Fibroblast of pulmonary artery (primary cell): Measurements from ENCODE around the gene TLX2.

Experiments
- DNase-seq: peaks from one replicate; pipeline ENCODE4 v3.0.0-alpha.2; 2010; ENCODE audit warnings: low read depth
- H3K4me3 ChIP-seq: replicated peaks from 2 replicates; pipeline ENCODE4 v1.5.1; 2011; ENCODE audit warnings: low read depth, mild to moderate bottlenecking, control low read depth, low read length, moderate library complexity
- TF ChIP-seq, protein P1 (sequence below): IDR thresholded peaks from 2 replicates; pipeline ENCODE4 v1.5.1; 2011; ENCODE audit warnings: mild to moderate bottlenecking, control low read depth, low read length, inconsistent platforms; ENCODE audit errors: missing control alignments

Gene TLX2

DNA sequence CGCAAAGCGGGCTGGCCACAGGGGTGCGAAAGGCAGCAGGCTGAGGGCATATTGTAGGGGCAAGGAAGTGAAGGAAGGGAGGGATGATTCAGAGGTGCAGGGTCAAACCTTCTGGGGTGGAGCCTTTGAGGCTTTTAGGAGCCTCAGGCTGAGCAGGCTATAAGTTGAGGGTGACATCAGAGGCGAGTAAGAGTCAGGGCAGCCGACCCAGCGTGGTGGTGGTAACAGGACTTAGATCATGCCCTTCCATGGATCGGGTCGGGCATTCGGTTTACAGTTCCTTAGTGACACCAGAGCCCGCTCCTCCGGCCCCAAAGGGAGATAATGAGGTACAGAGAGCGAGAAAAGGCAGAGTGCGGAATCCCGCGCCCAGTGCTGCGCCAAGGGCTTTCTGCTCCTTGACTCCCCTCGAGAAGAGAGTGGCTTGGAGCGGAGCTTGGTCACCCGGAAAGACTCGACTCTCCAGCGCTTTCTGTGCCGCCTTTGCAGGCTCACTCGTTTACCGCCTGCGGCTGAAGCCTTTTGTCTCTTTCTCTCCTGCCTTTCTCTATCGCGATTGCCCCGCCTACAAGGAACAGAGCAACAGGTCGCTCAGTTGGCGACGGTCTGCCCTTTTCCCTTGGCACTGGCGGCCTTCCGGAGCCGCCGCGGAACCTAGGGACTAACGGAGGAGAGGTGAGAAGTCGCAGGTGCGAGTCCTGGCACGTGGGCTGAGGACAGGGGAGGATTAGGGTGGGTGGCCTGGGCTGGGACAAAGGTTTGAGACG lies 15.6 kb upstream of the TLX2 start:
- TF ChIP-seq, protein P1, sequence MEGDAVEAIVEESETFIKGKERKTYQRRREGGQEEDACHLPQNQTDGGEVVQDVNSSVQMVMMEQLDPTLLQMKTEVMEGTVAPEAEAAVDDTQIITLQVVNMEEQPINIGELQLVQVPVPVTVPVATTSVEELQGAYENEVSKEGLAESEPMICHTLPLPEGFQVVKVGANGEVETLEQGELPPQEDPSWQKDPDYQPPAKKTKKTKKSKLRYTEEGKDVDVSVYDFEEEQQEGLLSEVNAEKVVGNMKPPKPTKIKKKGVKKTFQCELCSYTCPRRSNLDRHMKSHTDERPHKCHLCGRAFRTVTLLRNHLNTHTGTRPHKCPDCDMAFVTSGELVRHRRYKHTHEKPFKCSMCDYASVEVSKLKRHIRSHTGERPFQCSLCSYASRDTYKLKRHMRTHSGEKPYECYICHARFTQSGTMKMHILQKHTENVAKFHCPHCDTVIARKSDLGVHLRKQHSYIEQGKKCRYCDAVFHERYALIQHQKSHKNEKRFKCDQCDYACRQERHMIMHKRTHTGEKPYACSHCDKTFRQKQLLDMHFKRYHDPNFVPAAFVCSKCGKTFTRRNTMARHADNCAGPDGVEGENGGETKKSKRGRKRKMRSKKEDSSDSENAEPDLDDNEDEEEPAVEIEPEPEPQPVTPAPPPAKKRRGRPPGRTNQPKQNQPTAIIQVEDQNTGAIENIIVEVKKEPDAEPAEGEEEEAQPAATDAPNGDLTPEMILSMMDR = no peak
- peak overlapping the region; percentile 40 for H3K4me3 ChIP-seq
- peak; percentile 23 for DNase-seq

- DNase-seq = peak; percentile 20
- TF ChIP-seq, protein P1 = no peak
- H3K4me3 ChIP-seq = peak within 1 kb of the TSS; percentile 40
These were observed 14.8 kb upstream of the TLX2 start, which contains the start of gene LBX2 for GRCh38 chr2:74499267-74499939. Gene LBX2, minus strand, starts transcription at chr2:74499603. Its CDS starts 66 bp downstream, at chr2:74499537.

DNA sequence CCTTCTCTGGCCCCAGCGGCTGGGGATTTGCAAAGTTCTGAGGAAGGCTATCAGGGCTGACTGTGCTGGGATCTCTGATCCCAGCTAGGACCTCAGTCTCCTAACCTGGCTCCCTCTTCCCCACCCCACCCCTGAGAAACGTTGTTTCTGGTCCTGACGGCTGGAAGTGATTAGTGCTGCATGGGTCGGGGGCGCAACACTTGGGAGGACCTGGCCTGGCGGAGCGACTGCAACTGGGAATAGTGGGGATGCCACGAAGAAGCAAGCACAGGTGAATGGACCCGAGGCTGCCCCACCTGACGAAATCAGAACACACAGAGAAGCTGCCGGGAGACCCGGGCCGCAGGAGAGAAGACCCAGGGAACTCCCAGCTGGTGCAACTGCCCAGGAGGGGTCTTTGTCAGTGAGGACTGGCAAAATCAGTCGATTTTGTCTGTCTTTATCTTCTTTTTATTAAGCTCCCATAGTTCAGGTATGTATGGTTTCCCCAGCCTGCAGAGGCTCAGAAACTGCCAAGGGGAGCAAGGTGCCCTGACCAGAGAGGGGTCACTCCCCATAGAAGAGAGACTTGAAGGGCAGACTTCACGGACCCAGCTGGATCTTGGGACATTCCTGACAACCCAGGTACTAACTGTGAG lies 14.2 kb upstream of the TLX2 start:
- no peak overlapping the region for H3K4me3 ChIP-seq
- TF ChIP-seq, protein P1 = no peak
- no peak for DNase-seq

- H3K4me3 ChIP-seq = no peak overlapping the region
- no peak for DNase-seq
- TF ChIP-seq, protein P1 = no peak
These were observed 13.7 kb upstream of the TLX2 start for GRCh38 chr2:74500578-74500946.

- H3K4me3 ChIP-seq = peak overlapping the region; percentile 62
- DNase-seq = no peak
- TF ChIP-seq, protein P1 = no peak
These were observed 12.7 kb upstream of the TLX2 start for GRCh38 chr2:74501335-74502071.

DNA sequence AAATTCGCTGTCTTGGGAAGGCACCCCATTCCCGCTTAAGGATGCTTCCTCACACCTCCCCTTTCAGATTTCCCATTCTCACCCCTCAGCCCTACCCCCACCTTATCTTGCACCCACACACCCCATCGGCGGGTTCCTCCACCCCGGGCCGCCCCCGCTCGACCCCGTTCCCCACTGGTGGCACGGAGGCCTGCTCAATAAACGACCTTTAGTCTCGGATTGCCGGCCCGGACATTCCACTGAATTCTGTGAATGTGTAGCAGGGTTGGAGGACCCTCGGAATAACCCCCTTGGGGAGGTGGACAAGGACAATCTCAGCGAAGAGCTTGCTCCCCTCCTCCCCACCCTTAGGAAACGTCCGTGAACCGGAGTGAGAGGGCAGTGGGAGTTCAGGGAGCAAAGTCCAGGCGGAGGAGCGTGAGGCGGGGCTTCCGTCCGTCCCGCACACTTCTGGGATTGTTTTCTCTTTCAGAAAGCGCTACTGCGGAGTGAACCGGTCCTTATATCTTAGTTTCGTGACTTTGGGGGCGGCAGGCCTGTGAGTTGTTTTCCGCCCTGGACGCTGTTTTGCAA lies 12.0 kb upstream of the TLX2 start:
- TF ChIP-seq, protein P1 = no peak

More for the DNA sequence above, 12.0 kb upstream of the TLX2 start:
- peak overlapping the region; percentile 62 for H3K4me3 ChIP-seq
- DNase-seq = no peak
